Activated T-cell treated with anti-CD3 and anti-CD28 coated beads for 1 hour (primary cell): ENCODE measurements around the gene SORL1.
A peak's percentile ranks its signal among the peaks of the same experiment; 100 is the strongest.
"Not testable (repeated sequence)": the region's sequence is repeated elsewhere in the genome, so short reads cannot be mapped to it uniquely, and the experiment has no call there.

ENCODE experiments used
- DNase-seq: peaks from one replicate; pipeline ENCODE4 v3.0.0-alpha.2; 2020; ENCODE audit warnings: low read depth

Gene SORL1, protein sequence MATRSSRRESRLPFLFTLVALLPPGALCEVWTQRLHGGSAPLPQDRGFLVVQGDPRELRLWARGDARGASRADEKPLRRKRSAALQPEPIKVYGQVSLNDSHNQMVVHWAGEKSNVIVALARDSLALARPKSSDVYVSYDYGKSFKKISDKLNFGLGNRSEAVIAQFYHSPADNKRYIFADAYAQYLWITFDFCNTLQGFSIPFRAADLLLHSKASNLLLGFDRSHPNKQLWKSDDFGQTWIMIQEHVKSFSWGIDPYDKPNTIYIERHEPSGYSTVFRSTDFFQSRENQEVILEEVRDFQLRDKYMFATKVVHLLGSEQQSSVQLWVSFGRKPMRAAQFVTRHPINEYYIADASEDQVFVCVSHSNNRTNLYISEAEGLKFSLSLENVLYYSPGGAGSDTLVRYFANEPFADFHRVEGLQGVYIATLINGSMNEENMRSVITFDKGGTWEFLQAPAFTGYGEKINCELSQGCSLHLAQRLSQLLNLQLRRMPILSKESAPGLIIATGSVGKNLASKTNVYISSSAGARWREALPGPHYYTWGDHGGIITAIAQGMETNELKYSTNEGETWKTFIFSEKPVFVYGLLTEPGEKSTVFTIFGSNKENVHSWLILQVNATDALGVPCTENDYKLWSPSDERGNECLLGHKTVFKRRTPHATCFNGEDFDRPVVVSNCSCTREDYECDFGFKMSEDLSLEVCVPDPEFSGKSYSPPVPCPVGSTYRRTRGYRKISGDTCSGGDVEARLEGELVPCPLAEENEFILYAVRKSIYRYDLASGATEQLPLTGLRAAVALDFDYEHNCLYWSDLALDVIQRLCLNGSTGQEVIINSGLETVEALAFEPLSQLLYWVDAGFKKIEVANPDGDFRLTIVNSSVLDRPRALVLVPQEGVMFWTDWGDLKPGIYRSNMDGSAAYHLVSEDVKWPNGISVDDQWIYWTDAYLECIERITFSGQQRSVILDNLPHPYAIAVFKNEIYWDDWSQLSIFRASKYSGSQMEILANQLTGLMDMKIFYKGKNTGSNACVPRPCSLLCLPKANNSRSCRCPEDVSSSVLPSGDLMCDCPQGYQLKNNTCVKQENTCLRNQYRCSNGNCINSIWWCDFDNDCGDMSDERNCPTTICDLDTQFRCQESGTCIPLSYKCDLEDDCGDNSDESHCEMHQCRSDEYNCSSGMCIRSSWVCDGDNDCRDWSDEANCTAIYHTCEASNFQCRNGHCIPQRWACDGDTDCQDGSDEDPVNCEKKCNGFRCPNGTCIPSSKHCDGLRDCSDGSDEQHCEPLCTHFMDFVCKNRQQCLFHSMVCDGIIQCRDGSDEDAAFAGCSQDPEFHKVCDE (N-terminal part only)

DNA sequence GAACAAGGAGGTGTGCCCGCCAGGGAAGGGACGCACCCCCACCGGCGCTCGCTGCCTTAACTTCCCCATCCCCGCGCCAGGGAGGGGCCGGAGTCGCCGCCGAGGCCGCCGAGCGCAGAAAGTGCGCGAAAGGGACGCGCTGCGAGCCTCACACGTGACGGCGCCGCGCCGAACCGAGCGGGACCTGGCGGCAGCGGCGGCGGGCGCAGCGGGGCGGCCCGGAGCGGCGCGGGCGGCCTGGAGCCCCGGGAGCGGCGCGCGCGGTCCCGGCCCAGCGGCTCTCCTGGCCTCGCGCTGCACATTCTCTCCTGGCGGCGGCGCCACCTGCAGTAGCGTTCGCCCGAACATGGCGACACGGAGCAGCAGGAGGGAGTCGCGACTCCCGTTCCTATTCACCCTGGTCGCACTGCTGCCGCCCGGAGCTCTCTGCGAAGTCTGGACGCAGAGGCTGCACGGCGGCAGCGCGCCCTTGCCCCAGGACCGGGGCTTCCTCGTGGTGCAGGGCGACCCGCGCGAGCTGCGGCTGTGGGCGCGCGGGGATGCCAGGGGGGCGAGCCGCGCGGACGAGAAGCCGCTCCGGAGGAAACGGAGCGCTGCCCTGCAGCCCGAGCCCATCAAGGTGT is at the start of gene SORL1:
SORL1 (plus strand) TSS at position 329 of the 623 bp plus-strand sequence; CDS start at position 347, 18 bp downstream.
- DNase-seq: peak; percentile 63

DNA sequence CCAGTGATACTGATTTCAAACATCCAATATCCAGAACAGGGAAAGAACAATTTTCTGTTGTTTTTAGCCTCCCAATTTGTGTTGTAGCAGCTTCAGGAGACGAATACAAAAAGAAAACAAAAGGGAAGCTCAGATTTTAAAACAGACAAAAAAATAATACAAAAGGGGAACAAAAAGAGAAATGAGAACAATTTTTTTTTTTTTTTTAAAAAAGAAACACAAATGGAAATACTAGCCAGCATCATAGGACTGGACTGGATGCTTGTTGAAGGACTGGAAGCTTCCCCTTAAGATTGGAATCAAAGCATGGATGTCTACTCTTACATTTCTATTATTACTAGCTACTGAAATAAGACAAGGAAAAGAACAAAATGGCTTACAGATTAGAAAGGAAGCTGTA is 46.5 kb upstream of the SORL1 start:
- DNase-seq: no peak

DNA sequence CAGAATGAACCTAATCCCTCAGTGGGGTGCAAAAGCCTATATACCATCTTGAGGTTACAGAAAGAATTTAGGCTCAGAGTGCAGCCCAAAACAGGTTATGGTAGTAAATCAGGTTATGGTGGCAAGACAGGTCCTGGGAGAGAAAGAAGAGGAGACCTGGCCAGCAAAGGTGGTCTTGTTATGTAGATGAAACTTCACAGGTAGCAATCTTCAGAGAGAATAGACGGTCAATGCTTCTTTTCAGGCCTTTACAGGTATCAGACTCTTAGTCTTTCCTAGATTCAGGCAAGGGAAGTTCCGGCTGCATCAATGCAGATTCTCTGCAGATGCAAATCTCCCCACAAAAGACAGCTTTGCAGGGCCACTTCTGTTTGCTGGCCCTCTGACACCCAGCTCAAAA is 45.8 kb upstream of the SORL1 start:
- no peak for DNase-seq

DNA sequence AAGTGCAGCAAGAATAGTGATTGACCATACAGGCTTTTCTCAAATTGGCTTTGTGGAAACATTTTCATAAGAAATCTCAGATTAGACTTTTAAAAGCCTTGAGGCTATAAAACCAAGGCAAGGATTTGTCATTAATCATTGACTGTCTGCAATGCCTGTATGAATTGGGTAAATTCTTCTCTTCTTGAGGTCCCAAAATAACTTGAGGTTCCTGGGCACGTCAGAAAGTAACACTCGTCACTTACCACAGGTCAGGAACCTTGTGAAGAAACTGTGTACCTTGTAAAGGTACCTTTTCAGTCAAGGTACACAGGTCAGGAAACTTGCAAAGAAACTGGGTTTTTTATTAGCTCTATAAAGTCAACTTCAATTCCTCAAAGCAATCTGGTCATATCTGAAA is 43.3 kb upstream of the SORL1 start:
- DNase-seq: no peak

DNA sequence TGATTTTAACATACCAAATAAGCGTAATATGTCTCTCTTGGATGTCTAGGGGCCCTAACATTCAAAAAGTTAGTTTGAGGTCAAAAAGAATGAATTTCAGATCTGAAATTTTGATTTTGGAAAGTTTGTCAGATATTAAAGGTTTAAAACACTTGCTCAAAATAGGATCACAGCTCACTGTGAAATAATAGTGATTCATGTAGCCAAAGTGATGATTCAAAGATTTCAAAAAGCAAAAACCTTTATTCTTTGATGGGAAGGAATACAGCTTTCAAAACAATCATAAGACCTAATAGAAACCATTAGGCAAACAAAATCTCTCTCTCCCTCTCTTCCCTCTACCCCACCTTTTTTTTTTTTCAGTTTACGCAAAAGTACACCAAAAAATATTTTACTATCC is 42.1 kb upstream of the SORL1 start:
- not testable (repeated sequence) for DNase-seq

DNA sequence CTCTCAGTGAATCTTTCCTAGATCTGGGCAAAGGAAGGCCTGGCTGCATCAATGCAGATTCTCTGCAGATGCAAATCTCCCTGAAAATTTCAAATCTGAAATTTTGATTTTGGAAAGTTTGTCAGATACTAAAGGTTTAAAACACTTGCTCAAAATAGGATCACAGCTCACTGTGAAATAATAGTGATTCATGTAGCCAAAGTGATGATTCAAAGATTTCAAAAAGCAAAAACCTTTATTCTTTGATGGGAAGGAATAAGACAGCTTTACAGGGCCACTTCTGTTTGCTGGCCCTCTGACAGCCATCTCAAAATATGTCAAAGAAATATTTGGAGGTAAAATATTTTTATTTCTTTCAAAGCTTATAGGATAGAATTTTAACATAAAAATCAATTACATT is 40.8 kb upstream of the SORL1 start:
- DNase-seq: not testable (repeated sequence)

DNA sequence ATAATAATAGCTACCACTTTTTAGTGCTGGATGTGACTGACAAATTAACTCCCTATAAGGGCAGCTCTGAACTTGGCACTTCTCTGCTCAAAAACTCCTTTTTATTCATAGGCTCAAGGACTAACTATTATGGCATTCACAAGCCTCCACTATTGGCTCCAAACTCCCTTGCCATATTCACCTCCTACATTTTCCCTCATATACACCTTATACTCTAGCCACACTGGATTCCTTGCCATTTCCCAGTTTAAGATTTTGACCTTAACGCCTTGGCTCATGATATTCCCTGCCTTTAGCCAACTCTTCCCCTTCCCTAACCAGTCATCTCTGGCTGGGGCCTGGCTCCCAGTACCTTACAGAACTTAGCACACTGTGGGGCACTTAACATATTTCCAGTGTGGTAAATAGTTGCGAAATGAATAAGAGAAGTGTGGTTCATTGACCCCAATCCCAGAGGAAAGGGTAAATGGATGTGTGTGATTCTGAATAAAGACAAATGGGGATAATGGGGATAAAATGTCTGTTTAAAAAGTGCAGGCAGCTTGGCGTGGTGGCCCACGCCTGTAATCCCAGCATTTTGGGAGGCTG is 40.0 kb upstream of the SORL1 start:
- DNase-seq: no peak

DNA sequence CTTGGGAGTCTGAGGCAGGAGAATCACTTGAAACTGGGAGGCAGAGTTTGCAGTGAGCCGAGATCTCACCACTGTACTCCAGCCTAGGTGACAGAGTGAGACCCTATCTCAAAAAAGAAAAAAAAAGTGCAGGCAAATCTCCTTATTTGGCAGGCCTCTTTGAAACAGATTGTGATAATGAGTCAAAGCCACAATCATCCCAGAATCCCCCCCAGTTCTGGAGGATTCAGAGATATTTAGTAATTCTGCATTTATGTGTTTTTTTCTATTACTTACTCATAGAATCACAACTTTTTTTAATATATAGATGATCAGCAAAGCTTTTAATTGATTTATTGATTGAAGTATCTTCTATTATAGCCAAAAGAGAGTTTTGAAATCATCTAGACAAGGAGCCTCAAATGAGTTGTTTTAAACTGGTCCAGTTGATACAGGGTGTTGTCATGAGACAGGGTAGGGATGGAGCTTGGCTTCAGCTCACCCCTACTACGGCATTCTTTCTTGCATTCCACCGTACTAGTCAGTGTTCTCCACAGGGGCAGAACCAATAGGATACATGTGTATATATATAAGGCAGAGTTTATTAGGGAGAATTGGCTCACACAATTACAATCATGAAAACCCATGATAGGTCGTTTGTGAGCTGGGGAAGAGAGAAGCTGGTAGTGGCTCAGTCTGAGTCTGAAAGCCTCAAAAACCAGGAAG is 39.3 kb upstream of the SORL1 start:
- no peak for DNase-seq

DNA sequence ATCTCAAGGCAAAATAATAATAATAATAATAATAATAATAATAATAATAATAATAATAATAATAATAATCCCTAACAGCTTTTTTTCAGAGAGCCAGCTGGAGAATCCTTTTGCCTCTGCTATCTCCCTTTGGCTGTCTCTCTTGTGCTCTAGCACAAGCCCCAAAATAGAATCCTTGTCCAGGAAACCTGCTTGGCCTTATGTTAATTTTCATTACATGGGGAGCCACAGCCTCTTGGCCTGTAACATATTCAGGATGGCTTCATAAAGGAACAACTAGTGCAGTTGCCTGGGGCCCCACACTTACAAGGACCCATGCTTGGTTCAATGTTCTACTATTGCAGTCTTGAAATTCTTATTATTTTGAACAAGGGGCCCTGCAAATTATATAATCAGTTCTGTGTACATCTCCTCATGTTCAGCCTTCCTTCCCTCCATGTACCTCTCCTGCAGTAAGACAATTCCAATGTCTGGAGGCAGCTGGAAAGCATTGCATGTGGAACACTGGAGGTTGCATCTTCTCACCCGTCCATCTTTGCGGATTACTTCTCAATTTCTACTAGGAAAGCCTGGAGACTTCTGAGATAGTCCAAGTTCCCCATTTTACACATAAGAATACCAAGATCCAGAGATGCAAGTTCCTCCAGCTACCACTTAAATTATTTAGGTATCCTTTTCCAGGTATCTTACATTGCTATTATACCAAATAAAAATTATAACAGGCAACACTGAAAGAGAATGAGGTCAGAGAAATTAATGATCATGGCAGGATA is 37.8 kb upstream of the SORL1 start:
- no peak for DNase-seq

DNA sequence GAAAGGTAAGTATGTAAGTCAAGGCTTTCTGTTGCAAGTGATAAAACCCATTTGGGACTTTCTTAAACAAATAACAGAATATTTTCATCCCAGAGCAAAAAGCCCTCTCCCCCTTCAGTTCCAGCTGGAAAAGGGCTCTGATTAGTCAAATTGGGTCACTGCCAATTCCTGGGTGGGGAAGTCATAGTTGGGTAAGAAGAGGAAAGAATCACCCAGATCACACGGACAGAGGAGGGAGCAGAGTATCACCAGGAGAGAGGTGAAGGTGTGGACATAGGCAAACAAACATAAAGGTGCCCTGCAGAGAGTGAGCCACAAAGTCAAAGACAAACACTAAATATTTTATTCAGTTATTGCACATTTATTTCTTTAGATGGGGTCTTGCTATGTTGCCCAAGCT is 36.3 kb upstream of the SORL1 start:
- no peak for DNase-seq

DNA sequence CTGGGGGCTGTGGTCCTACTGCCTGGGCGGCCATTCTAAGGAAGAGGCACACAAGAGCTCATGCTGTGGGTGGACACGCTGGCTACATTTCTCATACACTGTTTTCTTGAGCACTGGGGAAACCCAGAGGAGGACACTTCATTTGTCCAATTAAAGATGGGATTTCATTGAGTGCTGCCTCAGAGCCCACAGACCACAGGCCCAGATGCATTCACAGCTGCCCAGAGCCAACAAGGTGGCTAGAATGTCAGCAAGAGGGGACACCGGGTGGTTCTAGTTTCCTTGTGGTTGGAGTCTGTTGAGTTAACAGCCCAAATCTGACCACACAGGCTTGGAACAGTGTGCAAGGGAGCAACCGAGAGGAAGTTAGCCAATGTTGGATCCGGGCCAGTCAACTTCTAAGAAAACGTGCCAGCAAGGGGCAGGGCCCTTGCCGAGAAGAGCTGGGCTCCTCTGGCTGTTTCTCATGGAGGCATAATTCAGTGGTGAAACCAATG is 35.0 kb upstream of the SORL1 start:
- DNase-seq: no peak

DNA sequence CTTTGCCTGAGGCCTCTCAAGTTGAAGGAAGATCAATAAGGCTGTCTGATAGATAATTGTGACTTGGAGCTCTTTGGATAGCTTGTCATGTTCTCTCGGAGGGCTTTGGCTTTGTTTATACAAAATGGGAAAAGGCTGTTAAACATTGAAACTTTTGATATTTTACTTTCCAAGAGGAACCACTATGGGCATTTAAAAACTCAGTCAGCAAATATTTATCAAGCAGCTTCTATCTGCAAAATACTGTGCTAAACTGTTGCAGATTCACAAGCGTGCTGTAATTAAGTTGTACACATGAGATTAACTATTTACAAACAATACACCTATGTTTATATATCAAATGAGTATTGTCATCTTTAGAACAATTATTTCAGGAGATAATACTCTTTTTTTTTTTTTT is 34.5 kb upstream of the SORL1 start:
- DNase-seq: no peak

DNA sequence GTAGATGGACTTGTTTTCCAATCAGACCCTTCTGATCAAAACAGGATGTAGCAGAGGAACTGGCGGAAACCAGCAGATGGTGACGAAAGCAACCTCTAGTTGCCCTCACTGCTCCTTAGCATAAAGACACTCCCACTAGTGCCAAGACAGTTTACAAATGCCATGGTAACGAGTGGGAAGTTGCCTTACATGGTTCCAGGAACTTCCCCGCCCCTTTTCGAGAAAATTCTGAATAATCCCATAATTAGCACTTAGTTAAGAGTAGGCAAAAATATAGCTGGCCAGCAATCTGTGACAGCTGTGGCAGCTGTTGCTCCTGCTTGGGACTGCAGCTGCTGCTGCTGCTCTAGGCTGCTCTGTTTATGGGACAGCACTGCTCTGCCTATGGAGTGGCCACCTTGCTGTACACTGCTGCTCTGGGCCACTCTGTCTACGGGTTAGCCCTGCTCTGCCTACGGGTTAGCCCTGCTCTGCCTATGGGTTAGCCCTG is 33.4 kb upstream of the SORL1 start:
- DNase-seq: no peak

DNA sequence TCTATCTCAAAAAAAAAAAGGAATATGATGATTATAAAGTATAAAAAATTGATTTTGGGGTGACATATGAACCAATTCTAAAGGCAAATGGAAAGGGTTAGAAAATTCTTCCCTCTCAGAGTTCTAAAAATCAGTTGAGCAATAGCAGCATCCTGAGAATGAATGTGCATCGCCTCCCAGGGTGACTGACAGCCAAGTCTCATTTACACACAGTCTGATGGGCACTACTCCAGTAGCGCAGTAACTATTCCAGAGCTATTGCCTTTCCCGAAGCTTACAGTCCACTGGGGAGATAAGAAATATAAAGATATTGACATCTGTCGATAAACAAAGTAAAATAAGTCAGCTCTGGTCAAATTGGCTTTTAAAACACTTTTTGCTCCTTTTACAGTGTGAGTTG is 32.3 kb upstream of the SORL1 start:
- no peak for DNase-seq

DNA sequence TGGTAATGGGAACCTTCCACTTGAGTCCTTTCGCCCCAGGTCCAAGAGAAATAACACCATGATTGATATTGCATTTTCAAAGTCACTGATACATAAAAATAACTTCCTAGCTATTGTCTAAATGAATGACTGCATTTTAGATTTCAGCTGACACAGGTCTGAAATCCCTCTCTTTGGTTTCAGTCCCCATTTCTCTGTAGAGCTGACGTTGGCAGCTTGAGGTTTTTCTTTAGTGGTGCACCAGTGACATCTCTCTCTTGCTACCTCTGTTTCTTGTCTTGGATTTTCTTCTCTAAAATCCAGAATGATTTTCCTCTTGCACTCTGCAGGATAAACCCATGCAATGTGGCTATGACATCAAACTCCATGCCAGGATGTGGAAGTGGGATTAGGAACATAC is 31.7 kb upstream of the SORL1 start:
- DNase-seq: no peak

DNA sequence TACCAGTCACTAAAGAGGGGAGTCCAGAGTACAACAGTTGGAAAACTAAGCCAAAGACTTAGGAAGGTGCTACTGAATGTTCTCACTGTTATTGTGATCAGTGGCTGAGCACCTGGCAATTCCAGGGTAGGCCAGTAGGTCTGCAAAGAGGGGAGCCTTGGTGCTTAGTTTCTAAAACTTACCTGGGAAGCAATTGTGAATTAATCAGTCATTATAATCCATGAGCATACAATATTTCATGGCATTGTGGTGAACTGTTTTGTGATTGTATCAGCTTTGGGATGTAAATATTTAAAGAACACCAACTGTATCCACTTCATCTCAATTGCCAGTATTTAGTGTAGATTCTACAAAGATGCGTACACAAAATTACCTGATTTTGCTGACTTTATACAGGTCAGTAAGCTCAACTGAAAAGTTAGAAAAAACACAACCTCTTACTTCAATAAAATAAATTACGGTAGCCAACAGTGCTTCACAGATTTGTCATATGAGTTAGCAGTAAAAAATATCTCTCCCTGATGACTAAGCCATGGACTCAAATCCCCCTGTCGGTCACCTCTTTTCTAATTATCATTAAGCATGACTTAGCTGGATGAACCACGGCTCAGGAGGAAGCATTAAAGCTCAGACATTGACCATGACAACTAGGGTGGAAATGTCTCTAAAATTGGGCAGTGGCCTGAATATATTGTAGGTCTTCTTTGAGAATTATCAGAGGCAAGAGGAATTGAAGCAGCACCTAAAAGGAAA is 30.8 kb upstream of the SORL1 start:
- DNase-seq: no peak

DNA sequence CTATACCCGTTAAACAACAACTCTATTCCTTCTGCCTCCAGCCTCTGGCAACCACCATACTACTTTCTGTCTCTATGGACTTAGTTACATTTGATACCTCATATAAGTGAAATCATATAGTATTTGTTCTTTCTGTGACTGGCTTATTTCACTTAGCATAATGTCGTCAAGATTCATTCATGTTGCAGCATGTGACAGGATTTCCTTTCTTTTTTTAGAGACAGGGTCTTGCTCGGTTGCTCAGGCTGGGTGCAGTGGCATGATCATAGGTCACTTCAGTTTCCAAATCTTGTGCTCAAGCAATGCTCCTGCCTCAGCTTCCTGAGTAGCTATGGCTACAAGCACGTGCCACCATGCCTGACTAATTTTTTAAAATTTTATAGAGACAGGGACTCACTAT is 29.4 kb upstream of the SORL1 start:
- DNase-seq: no peak

DNA sequence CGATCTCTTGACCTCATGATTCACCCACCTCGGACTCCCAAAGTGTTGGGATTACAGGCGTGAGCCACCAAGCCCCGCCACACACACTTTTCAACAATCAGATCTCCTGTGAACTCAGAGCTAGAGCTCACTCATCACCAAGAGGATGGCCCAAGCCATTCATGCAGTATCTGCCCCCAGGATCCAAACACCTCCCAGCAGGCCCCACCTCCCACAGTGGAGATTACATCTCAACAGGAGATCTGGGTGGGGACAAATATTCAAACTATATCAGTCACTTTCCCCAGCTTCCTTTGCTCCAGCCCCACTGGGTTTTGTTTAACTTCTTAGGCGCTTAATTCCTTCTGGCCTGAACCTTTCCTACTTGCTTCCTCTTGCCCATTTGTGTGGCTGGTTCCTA is 26.3 kb upstream of the SORL1 start:
- DNase-seq: no peak
